HG03159 (cell line): ENCODE data around the gene CYP27B1.

Source experiments
- ATAC-seq: cut with Tn5 transposase; IDR thresholded peaks from one replicate; pipeline ENCODE4 v1.9.1; 2021; ENCODE audit warnings: mild to moderate bottlenecking, moderate library complexity; ENCODE audit not compliant: unreplicated experiment

The CYP27B1 gene, protein sequence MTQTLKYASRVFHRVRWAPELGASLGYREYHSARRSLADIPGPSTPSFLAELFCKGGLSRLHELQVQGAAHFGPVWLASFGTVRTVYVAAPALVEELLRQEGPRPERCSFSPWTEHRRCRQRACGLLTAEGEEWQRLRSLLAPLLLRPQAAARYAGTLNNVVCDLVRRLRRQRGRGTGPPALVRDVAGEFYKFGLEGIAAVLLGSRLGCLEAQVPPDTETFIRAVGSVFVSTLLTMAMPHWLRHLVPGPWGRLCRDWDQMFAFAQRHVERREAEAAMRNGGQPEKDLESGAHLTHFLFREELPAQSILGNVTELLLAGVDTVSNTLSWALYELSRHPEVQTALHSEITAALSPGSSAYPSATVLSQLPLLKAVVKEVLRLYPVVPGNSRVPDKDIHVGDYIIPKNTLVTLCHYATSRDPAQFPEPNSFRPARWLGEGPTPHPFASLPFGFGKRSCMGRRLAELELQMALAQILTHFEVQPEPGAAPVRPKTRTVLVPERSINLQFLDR

DNA sequence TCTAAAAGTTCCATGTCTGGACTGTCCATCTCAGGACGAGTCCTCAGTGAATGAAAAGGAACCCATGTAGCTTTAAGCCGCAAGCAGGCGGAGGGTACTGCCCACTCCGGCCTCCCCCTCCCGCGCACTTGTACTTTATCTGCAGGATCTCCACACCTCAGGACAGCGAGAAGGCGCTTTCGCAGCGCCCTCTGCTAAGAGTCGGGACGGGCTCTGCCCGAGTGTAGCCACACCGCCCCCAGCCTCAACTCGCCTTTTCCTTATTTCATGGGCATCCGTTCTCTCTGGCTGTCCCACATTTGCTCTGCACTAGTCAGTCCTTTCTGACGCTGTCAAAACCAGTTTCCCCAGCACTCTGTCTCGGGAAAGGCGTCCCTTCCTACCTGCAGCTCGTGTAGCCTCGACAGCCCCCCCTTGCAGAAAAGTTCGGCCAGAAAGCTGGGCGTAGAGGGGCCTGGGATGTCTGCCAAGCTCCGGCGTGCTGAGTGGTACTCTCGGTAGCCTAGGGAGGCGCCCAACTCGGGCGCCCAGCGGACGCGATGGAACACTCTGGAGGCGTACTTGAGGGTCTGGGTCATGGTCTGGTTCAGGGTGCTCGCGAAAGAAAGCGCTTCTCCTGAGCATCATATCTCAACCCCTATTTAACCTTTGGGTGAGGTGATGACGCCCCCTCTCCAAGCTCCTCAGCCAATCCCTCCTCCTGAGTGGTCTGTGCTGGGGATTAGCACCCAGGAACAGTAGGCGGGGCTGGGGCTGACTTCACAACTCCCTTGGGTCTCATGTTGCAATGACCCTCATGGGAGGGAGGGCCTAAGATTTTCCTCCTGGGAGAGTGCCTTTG lies at the start of gene CYP27B1:
CYP27B1 (minus strand) TSS at position 615 of the 841 bp plus-strand sequence; CDS start at position 578, 37 bp downstream.
- ATAC-seq = no peak

DNA sequence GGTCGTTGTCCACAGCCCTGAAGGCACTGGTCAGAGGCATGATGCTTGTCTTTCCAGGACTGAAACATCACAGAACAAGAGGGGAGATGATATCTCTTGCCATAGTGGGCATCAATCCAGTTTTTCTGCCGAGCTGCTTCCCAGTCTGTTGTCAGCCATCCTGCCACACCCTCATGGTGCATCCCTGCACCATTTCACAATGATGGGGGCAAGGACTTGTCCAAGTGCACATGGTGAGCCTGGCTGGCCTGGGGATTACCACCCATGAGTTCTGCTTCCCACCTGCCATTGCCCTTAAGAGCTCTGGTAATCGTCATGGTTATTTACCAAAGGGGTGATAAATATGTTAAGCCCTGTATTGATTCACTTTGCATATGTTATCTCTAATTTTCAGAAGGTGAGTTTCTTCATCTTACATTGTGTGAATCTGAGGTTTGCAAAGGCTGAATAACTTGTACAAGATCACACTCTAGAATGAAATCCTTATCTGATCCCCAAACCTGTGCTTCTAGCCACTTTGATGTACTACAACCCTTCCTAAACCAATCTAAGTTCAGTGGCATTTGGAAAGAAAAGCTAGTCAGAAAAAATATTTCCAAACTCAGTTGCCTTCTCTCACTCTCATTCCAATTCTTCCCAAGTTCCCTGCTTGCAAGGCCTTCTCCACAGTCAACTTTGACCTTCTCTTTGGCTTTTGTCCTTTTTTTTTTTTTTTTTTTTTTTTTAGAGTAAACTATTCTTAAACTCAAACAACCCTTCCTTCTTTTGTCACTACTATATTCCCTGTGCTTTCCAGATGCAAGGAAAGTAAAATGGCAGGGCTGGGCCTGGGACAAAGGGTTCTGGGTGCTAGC lies 49.4 kb upstream of the CYP27B1 start:
- ATAC-seq = no peak

DNA sequence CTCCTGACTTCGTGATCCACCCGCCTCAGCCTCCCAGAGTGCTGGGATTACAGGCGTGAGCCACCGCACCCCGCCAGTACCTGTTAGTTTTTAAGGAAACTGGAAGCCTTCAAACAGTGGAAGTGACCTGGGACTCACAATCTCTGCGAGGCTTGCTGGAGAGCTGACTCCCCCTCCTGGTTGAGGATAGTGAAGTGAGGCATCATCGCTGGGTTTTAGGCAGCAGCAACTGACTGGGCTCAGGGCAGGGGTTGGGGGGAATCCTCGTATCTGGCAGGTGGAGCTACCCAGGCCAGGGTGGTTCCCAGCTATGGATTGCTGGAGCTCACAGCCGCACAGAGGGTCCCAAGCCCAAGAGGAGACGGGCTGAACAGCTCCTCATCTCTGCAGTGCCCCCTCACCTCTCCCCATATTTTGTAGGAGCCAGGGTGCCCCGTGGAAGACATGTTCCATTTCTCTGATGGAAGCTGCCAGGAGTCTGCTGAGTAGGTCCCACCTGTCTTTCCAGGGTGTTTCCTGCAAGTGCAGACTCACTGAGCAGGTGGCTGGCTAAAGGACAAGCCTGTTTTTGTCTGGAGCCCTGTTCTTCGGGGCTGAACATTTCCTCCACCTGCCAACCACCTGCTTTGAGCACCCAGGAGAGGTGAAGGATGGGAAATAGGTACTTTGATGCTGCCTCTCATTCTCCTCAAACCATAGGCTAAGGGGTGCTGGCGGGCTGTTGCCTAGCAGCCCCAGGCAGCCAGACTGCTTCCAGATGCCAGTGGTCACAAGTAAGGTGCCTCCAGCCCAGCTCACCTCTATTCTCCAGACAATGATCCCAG lies 48.5 kb upstream of the CYP27B1 start:
- ATAC-seq = no peak

DNA sequence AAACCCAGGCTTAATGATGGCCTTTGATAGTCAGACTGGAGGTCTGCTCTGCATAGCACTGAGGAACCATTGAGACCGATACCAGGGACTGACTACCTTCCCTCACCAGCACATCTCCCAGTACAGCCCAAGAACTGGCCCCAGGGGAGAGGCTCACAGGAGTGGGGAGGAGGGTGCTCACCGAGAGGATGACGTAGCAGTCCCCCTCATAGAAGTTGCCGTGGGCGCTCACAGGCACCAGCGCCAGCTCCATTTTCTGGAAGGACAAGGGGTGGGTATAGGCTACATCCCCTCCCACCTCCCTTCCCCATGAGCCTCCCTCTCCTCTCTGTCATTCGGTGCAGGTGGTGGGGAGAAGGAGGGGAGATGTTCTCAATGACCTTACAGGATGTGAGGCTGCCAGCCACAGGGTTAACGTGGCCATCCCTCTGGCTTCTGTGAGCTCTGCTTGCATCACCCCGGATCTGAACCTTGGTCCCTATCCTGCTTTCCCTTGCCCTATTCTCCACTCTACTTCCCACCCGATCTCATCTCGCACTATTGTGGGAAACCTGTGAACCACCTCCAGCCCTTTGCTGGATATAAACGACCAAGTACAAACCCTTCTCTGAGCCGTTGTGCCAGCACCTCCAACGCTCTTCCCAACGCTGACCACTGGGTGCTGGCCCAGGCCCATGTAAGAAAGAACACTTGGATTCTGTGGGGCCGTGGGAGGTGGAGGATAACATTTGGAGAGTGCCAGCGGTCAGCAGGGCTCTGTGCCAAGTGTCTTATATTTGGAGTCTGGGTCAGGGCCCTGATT lies 47.3 kb upstream of the CYP27B1 start:
- ATAC-seq = no peak

DNA sequence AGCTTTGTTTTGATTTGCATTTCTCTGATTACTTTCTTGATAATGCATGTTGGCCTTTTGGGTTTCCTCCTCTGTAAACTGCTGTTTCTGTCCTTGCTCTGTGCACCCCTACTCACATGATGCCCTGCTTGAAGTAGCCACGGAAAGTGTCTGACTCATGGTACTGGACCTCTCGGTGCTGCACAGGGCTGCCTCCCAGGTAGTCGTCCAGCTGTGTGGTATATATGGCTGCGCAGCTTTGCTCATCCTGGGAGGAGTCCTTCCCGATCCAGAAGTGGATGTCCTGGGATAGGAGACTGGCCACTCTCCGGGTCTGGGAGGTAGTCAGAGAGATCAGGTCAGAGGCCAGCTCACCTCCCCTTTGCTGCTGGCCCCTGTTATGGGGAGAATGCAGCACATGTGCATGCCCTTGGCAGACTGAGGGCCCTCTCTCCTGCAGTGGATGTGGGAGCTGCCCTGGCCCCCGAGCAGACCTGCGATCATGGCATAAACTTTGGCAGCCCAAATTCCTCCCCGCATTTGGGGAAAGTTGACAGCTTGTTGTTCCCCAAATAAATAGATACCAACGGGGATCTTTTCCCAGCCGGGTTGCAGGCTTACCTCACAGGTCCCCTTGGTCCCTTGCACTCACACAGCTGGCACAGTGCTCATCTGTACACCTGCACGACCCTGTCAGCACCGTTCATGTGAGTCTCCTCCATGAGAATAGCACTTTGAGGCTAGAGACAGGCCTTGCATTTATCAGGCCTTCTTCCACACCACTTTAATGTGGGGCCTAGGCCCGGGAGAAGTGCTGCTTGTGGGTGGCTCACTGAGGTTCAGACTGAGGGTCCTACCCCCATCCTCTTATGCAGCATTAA lies 46.5 kb upstream of the CYP27B1 start:
- ATAC-seq = no peak

DNA sequence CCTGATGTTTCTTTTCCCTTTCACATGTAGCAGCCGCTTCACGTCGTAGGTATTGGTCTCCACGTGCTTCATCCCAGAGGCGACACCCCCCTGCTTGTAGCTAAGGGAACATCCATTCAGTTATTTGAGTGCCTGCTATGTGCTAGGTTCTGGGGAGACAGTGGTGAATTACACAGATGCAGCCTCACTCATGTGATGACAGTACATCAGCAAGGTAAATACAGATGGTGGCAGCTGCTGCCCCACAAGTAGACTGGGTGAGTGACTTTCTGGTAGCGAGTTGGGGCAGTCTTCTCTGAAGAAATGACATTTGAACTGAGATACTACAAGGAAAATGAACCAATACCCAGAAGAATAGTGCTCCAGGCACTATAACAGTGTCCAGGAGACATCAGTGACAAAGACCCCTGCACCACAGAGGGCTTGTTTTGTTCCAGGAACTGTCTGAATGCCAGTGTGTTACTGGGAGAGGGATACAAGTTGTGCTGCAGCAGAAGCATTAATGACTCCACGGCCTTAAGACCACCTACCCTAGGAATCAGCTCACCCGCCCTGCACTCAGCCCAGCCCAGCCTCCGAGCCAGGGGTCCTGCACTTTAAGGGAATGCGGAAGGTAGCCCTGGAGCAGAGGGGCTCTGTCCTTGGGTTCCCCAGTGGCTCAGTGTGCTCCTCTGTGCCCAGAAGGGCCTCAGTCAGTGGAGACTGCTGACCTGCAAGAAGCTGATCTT lies 44.3 kb upstream of the CYP27B1 start:
- ATAC-seq = no peak

DNA sequence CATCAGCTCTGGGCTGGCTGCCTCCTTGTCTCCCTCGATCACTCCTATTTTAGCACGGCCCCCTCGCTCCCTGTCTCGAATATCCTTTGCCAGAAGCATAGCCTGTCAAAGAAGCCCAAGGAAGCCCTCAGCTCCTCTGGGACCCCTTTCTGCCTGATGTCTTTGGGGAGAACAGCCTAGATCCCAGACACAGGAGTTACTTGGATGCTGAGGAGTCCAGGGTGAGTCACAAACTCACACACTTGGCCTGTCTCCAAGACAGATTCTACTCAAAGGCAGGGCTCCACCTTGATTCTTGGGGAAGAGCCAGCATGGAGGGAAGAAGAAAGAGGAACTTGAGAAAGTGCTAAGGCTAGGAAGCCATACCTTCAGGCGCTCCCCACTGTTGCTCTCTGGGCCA lies 43.6 kb upstream of the CYP27B1 start:
- ATAC-seq = no peak

DNA sequence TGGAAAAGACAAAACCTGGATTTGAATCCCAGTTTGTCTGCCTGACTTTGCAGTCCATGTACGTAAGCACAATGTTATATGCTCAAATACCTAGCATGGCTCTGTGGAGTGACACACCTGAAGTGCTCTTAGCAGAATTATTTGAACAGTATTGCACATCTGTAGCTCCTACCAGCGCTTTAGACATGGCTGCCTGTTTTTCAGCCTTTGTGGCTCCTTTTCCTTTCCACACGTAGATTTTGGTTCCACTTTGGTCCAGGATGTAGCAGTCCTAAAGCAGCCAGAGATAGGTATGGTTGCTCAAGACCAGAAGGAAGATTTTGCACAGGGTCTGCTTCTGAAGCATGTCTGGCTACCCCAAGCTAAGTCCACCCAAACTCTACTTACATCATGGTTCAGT lies 42.5 kb upstream of the CYP27B1 start:
- no peak for ATAC-seq

DNA sequence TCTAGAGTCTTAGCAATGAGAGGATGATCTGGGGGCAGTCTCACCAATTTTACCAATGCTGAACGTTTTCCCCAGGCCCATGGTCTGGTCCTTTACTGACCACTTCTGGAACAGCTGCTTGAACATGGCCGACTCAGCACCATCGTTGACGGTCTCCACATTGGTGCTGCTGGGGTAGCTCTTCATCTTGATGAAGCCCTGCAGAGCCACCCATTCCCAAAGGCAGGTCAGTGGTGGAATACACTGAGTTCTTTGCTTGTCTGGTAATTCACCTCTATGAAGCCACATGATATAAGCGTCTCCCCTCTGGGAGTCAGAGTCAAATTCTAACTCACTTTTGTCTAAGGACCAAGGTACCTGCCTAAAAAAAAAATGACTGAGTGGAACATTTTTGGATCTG lies 41.5 kb upstream of the CYP27B1 start:
- no peak for ATAC-seq

DNA sequence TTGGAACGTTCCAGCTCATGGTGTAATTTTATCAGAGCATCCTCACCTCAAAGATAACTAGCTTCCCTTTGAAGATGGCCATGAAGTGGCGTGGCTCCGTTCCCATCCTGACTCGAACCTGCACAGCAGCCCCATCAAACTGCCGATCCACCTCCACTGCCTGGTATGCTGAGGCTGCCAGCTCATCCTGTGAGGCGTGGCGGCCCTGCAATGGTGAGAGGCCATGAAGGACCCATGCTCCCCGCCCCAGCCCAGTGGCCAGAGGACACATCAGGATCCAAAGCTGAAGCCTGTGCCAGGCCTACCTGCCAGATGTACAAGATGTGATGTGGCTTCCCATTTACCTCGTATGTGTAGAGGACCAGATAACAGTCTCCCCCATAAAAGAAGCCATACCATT lies 40.4 kb upstream of the CYP27B1 start:
- no peak for ATAC-seq

DNA sequence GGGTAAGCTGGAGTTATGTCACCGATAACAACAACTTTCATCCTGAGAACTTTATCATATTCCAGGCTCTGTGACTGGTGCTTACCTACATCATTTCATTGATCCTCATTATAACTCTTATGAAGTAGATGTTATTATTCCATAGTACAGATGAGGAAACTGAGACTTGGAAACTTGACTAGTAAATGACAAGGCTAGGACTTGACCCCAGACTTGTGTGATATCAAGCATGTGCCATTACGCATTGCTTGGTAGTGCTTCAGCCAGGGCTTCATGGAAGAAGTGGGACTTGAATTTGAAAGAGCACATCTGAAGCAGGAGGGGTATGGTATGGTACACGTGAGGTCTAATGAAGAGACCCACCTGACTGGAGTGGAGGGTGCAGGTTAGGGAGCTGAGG lies 39.8 kb upstream of the CYP27B1 start:
- no peak for ATAC-seq

DNA sequence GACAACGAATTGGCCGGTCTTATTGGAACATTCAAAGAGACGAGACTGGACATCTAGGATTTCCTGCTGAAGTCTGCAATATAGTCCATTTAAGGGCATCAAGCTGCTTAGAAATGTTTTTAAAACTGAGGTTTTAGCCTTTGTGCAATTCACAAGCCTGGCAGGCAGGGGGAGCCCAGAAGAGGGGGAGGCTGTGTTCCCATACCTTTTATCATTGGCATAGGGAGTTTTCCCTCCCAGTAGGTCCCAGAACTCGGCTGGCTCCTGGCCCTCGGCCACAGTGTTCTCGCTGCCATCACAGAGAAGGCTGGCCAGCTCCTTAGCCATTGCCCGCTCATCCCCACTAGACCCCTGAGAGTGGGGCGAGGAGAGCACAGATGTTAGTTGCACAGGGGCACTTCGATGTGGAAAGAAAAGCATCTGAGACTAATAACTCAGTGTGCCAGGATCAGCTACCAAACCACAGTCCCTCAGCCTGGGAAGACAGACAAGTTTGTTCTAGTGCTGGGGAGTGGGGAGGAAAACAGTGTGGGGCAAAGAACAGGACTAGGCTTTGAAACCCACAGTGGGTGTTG lies 36.5 kb upstream of the CYP27B1 start:
- ATAC-seq = no peak

DNA sequence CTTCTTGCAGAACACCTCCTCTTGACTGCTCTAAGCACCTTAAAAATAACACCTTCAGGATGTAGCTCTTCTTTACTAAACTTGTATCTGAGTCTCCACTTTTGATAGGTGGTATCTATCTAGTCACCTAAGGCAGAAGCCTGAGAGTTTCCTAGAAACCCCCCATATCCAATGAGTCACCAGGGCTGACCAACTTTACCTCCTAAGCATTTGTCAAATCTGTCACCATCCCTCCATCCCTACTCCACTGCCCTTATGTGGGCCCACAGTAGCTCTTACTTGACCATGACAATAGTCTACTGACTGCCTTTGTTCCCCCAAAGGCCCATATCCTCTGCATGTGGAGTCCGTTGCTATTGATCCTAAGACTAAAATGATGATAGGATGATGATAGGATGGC lies 35.7 kb upstream of the CYP27B1 start:
- ATAC-seq = no peak

DNA sequence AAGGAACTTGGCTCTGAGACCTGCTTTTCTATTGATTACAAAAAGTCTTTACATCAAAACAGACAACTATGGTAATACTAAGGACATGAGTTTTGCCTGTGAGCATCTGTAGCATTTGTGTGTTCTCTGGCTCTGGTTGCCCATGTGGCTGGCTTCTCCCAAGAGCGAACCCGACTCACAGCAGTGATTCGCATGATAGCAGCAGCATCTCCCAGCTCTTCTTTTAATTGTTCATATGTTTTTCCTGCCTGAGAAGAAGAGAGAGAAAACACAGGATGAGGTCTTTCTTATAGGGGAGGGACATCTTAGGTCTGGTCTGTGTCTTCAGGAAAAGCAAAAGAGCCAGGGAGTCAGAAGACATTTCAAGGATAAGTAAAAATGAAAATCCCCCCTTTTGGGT lies 34.1 kb upstream of the CYP27B1 start:
- no peak for ATAC-seq

DNA sequence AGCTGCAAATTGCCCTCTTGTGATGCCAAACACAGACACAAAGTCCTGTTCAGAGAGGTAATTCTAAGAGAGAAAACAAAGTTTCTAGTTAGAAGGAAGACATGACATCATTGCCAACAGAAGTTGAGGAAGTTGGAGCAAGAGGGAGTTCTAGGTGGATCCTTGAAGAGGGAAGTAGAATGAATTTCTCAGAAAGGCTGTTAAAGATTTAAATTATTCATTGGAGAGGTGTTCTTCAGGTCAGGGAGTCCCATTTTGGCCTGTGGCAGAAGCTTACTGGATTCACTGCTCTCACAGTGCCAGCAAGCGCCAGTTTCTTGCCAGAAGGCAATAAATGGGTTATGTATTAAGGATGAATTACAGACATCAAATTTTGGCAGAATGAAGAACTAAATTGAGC lies 31.1 kb upstream of the CYP27B1 start:
- ATAC-seq = no peak

DNA sequence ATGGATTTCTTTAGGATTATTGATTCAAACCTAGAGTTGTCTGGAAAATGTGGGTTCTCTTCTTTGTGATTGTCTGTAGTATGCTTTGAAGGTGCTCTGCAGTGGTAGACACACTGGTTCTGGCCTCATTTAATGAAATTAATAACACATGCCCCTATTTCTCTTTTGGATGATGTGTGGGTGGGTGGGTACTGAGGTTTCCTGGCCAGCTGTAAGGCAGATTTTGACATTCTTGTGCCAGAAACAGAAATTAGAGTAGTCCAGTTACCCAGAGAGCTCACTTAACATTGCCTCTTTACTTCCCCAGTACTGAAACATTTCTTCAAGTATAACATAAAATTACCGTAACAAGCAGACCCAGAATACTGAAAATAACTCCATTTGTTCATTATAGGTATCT lies 30.1 kb upstream of the CYP27B1 start:
- ATAC-seq = no peak

DNA sequence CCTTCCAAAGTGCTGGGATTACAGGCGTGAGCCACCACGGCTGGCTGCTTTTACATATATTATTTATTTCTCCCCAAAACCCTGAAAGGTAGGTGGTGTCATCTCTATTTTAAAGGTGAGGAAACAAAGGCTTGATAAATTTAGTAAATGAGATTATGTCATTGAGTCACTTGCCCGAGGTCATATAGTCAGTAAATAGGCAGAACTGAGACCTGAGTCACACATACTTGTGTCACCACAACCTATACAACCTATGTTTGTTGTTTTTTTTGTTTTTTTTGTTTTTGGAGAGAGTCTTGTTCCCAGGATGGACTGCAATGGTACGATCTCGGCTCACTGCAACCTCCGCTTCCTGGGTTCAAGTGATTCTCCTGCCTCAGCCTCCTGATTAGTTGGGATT lies 28.5 kb upstream of the CYP27B1 start:
- ATAC-seq = no peak
